ENCODE data around the gene DOCK8.

DOCK8 gene

DNA sequence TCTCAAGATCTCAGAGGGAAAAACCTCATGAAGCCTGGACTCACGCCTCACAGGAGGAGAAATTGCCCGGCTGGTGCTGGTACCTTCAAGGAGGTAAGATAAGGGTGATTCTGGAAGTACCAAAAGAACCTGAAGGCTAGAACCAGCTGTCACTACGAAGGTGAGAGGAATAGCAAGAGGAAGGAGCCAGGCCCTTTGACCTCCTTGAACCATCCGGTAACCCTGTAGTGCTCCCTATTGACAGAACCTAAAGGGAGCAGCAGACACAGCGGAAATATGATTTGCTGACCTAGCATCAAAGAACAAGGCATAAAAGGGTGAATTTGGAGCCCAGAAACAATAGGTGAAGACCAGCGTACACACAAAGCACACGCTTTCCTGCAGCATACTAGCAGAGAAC is 92.2 kb downstream of the DOCK8 start:
- peak in 1 of 2 experiments; percentile 25 for DNase-seq (ENCODE audit: low read depth in 2 of 2)

DNA sequence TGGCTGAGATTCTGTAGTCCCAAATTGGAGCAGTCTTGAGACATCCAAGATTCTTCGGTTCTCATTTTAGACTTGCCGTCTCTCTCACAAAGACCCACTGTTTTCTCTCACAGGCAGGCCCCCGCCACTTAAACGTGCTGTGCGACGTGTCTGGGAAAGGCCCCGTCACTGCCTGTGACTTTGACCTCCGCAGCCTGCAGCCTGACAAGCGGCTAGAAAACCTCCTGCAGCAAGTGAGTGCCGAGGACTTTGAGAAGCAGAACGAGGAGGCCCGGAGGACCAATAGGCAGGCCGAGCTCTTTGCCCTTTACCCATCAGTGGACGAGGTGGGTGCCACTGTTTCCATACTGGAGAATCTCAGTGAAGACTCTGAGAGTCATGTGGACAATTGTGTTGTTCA is 97.2 kb downstream of the DOCK8 start:
- DNase-seq (ENCODE audit: low read depth in 2 of 2), result no peak

DNA sequence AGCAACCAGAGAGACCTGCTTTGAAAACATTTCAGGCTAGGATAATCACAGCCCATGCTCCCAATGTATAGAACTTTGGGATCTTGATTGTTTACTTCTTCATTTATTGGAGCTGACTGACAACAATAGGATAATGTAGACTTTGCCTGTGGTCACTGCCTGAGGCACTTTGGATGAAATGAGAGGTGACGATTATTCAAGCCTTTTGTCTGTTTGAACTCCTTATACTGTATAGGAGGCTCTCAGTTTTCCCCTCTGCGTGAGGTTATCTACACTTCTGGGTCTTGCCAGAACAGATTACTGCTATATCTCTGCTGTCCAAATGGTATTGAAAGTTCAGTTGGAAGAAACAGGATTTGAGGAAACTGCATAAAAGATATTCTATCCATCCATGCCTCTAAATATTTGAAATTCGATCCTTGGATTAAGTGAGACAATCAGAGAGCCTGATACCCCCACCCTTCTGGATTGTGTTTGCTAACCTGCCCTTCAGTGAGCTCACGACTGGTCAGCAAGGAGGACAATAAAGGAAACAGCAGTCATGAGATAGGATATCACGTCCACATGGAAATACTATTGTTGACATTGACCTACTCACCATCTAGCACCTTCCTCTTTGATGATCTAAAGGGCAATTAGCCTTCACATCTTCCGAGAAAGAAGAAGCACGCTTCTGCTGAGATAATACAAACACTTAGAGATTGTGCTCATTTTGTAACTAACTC is 98.1 kb downstream of the DOCK8 start:
- DNase-seq (ENCODE audit: low read depth in 2 of 2), result no peak

DNA sequence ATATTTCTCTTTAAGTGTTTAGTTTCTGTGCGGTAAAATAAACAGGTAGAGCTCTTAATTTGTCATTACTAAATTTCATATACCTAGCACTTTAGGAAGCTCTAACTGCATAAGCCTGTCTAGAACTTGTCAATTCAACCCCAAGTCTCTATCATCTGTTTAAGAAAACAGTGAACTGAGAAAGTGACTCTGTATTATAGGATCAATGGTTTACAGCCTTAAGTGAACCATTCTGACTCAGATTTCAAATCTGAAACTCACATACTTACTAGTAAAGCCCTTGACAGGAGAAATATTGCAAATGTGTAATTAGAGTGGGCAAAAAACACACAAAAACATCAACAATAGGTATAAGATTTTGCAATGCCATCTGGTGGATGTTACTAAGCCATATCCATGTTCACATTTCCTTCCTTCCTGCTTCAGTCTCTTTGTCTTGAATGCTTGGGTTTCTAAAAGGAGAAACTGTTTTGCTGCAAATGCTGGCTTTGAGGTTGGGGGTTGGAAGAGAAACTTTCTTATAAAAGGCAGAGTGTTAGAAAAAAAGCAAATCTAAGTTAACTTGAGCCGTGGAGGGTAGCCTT is 101.8 kb downstream of the DOCK8 start:
- no peak for DNase-seq (ENCODE audit: low read depth in 2 of 2)

DNA sequence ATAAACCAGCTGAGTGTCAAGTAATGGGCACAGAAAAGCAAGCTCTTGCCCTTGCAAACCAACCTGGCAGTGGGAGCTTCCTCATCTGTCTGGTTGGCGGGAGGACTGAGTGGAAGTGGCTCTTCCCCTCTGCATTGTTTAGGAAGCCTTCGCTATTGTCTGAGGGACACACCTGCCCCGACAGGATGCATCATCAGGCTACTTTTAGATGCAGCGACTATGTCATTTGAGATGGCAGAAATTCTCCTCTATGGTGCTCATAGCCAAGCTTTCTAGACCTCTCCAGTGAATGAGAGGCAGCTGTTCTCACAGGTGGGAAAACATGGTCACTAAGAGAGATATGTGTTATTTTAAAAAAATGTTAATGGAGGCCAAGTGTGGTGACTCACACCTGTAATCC is 104.0 kb downstream of the DOCK8 start:
- no peak for DNase-seq (ENCODE audit: low read depth in 2 of 2)

DNA sequence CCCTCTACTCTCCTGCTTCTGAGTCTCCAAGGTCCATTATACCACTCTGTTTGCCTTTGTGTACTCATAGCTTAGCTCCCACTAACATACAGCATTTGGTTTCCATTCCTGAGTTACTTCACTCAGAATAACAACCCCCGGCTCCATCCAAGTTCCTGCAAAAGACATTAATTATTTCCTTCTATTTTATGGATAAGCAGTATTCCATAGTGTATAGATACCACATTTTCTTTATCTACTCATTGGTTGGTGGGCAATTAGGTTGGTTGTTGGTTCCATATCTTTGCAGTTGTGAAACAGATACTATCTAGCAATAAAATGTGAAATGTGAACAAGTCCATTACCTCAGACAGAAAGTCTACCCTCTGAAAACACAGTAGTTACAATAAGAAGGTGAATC is 110.3 kb downstream of the DOCK8 start:
- no peak for DNase-seq (ENCODE audit: low read depth in 2 of 2)

DNA sequence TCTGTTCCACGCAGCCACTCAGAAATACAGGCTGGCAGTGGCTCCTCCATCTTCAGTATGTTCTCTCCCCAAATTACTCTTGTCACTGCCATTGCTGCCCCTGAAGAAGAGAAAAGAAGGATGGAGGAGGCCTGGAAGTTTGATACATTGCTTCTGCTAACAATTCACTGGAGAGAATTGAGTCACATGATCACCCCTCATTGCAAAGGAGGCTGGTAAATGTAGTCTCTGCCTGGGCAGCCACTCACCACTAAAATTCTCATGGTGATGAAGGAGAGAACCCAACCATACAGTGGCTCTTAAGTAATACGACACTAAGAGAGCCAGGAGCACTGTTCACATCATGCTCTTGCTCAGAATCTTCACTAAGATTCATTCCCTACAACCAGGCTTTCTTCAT is 112.0 kb downstream of the DOCK8 start:
- DNase-seq (ENCODE audit: low read depth in 2 of 2), result no peak

DNA sequence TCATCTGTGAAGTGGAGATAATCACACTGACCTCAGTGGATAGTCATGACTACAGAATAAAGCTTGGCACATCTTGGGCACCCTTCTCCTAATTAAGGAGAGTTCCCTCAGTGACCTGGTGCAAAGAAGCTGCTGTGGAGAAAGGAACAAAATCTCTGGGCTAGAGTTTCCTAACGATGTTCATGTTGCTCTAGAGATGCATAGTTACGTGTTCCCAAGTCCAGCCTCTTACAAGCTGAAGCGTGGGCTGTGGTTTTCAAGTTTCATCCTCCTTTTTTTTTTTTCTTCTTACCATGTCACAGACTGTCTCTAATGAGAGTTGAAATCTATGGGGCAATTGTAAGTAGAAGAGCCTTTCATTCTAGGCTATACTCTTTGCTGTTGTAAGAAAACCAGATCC is 113.8 kb downstream of the DOCK8 start:
- no peak for DNase-seq (ENCODE audit: low read depth in 2 of 2)

DNA sequence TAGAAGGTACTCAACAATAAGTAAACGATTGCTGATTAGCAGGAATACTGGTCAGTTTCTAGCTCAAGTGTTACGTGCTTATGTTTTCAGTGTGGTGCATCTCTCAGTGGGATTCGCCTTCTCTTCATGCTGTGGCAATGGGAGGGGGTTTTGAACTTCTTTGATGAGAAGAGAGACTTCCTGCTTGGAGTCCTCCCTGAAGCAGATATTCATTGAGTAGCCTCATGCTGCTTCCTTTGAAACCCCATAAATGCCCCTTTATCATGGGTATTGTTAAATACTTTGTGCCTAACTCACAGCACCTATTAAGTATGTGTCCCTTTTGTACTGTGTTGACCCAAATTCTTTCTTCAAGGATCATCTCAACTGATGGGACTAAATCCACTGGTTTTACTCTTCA is 116.5 kb downstream of the DOCK8 start:
- DNase-seq (ENCODE audit: low read depth in 2 of 2), result no peak

DNA sequence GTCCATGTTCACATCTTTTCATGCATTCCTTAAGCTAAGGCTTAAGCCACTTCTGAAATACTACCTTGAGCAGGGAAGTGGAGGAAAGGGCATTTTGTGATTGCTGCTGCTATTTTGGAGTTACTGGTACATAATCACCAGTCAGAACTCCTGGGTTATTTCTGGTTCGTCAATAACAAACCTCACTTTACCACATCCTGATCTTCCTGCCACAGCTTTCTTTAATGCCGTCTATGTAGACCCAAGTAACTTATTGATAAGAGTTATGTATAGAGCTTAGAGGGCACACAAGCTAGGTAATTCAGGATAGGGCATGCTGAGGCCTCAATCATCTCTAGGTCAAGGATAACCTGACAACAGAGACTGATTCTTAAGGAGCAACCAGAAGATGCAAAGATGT is 120.7 kb downstream of the DOCK8 start:
- DNase-seq (ENCODE audit: low read depth in 2 of 2), result no peak

DNA sequence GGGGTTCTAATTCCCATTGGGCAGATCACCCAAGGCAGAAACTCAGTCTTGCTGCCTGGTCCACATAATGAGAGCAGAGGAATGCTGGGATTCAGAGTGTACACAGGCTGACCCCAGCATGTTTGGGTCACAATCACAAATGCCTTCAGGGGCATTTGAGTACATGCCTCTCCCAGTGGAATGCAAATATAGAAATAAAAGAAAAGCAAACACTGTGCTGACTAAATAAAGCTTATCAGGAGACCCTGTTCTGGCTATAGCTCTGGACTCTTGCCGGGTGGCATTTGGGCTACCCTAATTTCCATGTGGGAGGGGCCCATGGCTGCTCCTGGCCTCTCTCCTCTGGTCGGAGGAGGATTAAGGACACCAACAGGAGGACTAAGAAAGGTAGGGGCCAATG is 121.4 kb downstream of the DOCK8 start:
- no peak for DNase-seq (ENCODE audit: low read depth in 2 of 2)

DNA sequence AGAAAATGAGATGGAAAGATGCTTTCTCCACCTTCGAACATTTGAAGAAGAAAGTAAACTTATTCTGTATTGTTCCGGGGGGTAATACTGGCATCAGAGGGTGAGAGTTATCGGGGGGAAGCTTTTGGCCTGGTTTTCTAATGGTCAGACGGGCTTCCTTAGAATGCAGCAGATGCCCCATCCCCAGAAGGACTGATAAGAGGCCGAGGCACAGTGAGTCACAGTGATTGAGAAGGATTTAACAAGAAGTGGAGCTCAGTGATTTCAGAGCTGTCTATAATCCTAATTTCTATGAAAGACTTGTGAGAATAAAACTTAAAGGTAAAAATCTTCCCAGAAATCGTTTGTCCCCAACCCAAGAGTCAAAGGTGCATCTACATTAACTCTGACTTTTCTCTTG is 123.9 kb downstream of the DOCK8 start:
- DNase-seq (ENCODE audit: low read depth in 2 of 2), result no peak

DNA sequence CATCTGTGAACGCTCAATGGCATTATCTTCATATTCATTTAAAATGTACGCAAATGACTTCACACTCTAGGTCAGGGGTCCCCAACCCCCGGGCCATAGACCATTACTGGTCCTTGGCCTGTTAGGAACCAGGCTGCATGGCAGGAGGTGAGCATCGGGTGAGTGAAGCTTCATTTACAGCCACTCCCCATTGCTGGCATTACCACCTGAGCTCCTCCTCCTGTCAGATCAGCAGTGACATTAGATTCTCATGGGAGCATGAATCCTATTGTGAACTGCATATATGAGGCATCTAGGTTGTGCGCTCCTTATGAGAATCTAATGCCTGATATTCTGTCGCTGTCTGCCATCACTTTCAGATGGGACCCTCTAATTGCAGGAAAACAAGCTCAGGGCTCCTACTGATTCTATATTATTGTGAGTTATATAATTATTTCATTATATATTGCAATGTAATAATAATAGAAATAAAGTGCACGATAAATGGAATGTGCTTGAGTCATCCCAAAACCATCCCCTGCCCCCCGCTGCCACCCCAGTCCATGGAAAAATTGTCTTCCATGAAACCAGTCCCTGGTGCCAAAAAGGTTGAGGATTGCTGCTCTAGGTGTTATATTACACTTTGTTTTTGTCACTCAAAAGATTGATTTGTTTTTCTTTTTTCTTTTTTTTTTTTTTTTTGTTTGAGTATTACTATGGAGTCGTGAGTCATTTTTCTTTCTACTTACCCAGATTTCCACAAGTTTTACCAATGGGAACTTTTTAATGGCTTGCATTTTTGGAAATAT is 127.2 kb downstream of the DOCK8 start:
- no peak for DNase-seq (ENCODE audit: low read depth in 2 of 2)

DNA sequence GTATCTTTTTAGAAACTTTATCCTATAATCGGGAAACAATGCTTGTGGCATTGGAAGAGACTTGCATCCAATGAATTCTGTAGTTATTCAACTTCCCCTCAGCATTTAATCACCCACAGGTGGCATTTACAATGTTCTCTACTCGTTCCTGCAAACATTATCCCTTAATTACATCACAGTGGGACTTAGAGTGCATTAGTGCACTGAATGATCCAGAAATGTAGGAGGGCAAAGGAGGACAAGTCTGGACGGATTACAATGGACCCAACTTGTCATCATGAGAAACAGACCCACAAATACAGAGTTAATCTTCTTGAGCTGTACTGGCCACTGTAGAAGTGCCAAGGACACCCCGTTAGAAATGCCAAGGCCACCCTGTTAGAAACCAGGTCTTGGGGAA is 129.1 kb downstream of the DOCK8 start:
- no peak for DNase-seq (ENCODE audit: low read depth in 2 of 2)

DNA sequence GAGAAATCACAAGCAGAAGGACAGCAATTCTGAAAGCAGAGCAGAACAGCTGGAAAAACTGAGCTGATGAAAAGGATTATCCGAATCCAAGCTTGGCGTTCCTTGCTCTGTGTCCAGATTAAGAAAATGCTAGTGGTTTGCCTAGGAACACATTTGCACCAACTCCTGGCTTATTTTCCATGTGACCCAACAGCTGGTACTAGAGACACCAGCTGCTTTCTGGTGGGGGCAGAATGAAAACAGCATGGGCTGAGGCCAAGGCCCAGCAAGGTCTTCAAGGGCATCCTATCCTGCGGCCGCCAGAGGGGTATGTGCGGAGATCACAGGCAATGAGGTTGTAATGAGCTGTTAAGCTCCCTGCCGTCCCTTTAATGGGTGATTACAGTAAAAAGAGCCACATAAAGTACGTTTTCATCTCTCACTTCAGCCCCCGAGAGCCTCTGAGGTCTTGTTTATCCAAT is 131.5 kb downstream of the DOCK8 start:
- no peak for DNase-seq (ENCODE audit: low read depth in 2 of 2)

DNA sequence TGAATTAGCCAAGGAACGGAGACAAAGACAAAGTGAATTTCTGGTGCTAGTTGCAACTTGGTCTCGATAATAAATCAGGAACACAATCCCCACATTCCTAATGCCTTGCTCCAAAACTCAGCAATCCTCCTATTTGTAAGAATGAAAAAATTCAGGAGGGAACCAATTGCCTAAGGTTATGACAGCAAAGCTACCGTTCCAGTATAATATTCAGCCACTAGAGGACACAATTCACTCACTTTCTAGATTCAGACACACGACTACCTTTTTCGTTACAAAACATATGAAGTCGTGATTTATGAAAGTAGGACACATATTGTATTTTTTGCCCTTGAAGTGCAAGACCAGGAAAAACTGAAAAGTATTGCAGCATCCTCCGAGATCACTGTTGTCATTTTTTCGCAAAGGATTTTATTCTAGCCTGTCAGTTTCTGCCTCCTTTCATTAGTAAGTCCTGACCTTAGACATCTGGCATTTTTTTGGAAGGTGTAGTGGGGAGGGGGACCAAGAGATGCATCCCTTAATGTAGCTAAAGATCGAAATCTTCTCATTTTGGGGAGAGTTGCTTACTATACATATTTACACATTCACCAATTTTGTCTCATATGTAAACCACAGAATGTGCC is 133.1 kb downstream of the DOCK8 start:
- no peak for DNase-seq (ENCODE audit: low read depth in 2 of 2)

DNA sequence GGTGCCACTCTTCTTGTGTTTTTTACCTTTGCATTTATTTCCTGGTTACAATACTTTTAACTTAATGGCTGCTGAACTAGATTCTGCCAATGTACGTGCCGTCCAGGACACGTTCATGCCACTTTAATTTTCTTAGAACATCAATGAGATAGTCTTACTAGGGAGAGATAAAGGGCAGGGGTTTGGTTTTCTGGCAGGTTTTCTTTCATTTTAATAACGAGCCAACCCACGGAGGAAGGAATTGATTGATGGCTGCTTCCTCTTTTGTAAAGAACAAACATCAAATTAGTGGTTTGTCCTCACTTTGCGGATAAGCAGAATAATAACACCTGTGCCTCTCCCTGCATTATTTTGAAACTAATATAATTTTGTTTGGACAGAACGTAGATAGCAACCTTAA is 135.7 kb downstream of the DOCK8 start:
- no peak for DNase-seq (ENCODE audit: low read depth in 2 of 2)

DNA sequence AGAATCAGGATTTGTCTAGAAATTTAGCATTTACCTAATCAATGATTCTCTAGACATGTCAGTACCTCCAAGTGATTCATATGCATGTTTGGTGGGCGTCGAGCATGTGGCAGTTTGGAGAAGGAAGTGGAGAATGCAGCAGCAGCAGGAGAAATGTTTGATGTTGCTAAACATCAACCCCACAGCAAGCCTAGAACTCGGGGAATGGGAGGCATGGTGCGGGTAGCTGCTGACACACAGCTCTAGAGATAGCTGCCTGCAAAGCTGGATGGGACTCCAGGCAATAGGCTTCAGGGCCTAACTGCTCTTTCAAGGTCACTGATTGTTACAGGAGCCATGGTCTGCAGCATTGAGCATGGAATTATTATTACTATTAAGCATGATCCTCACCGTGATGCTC is 137.3 kb downstream of the DOCK8 start:
- DNase-seq (ENCODE audit: low read depth in 2 of 2), result no peak

DNA sequence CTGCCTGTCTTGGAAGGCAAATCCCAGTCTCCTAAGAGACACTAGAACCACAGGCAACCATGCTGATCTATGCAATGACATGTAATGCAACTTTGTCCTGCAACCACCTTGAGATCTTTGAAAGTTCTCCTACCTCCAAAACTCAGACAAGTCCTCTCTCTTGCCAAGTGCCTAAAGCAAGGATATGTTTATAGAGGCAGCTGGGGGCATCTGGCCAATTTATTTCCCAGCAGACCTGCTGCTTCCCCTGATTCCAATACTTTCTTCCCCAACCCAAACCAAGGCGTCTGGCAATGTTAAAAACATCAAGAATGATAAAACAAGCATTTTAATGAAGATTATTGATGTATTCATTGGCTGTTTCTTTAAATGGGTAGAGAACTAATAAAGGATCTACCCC is 138.4 kb downstream of the DOCK8 start:
- DNase-seq (ENCODE audit: low read depth in 2 of 2), result no peak

DNA sequence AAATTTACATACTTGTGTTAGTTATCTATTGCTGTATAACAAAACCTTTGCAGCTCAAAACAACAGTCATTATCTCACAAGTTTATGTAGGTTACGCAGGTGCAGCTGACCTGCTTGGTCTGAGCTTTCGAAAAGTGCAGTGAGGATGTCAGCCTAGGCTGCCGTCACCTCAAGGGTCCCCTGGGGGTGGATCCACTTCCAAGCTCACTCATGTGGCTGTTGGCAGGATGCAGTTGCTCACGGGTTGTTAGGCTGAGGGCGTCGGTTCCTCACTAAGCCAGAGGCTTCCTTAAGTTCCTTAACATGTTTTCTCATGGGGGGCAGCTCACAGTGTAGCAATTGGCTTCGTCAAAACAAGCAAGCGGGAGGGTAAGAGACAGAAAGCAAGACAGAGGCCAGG is 139.8 kb downstream of the DOCK8 start:
- DNase-seq (ENCODE audit: low read depth in 2 of 2), result no peak

DNA sequence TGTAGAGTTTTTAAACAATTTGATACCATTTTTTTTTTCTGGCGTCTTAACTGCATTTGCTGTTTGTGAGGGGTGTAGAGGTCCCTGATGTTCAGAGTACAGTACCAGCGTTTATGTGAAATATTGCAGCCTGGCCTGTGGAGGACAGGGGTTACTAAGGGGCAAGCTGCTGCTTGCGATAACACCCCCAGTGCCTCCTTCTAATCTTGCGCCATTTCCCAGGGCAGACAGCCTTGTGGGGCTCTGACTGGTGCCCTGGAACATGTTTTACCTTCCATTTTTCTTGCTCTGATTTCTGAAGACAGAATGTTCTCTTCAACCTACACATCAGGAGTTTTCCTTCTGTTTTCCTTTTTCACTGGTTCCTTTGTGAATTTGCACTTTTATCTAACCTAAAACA is 142.9 kb downstream of the DOCK8 start:
- DNase-seq (ENCODE audit: low read depth in 2 of 2), result no peak

DNA sequence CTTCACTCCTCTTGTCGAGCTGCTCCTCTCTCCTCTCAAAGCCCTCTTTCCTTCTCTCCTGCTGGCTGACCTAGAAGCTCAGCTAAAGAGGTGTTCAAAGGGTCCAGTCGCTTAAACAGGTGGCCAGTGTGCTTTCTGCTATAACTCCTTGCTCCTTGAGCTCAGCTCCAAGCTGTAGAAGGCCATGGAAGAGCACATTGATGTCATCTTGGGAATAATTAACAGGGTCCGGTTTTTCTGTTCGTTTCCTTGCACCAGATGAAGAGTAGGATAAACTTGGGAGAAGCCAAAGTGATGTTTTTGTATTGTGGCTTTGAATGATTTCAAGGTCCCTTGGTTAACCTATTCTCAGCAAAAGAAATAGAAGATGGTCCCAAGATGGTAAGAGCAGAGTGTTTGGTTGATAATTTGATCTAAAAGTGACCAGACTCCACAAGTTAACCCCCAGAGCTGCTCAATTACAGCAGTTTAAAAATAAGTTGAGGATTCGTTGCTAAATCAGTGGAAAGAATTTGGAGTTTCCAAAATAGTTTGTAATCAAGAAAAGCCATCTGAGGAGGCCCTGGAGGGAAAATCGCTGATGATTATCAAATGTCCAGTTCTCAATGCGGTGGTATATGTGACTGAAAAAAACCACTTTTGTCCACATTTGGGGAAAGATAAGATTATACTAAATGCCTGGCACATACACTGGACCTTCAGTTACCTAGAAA is 148.1 kb downstream of the DOCK8 start:
- no peak for DNase-seq (ENCODE audit: low read depth in 2 of 2)

Measured in stimulated activated CD4-positive, alpha-beta T cell treated with anti-CD3 and anti-CD28 coated beads, Interleukin-12 subunit alpha, Interleukin-12 subunit beta, amount 100 ng/mL, for 24 hours (primary cell).